GM21619 (cell line): Measurements from ENCODE around the gene LRP1B.
"Not testable (repeated sequence)": the region's sequence is repeated elsewhere in the genome, so short reads cannot be mapped to it uniquely, and the experiment has no call there.

Experiments
- ATAC-seq: cut with Tn5 transposase; IDR thresholded peaks from one replicate; pipeline ENCODE4 v1.9.1; 2021; ENCODE audit not compliant: unreplicated experiment

LRP1B gene

GRCh38 chr2:142104134-142104758 lies 26.6 kb downstream of the LRP1B start:
- no peak for ATAC-seq

GRCh38 chr2:142100970-142101369 lies 29.8 kb downstream of the LRP1B start:
- no peak for ATAC-seq

- ATAC-seq = no peak
Measured at GRCh38 chr2:142100139-142100873, 30.5 kb downstream of the LRP1B start.

- no peak for ATAC-seq
Measured at GRCh38 chr2:142097711-142098110, 33.1 kb downstream of the LRP1B start.

- ATAC-seq = no peak
Measured at GRCh38 chr2:142095647-142096046, 35.2 kb downstream of the LRP1B start.

GRCh38 chr2:142094233-142094632 lies 36.6 kb downstream of the LRP1B start:
- ATAC-seq = no peak

- no peak for ATAC-seq
Measured at GRCh38 chr2:142088058-142088568, 42.7 kb downstream of the LRP1B start.

GRCh38 chr2:142087585-142087984 lies 43.2 kb downstream of the LRP1B start:
- ATAC-seq = not testable (repeated sequence)

- ATAC-seq = no peak
Measured at GRCh38 chr2:142082368-142082767, 48.4 kb downstream of the LRP1B start.

- ATAC-seq = no peak
Measured at GRCh38 chr2:142076317-142076716, 54.5 kb downstream of the LRP1B start.

- no peak for ATAC-seq
Measured at GRCh38 chr2:142075826-142076225, 55.0 kb downstream of the LRP1B start.

GRCh38 chr2:142069251-142069888 lies 61.4 kb downstream of the LRP1B start:
- no peak for ATAC-seq

- ATAC-seq = no peak
Measured at GRCh38 chr2:142065700-142066099, 65.1 kb downstream of the LRP1B start.

- ATAC-seq = no peak
Measured at GRCh38 chr2:142065156-142065555, 65.7 kb downstream of the LRP1B start.

- ATAC-seq = no peak
Measured at GRCh38 chr2:142061733-142062132, 69.1 kb downstream of the LRP1B start.

GRCh38 chr2:142058149-142058548 lies 72.7 kb downstream of the LRP1B start:
- ATAC-seq = no peak

GRCh38 chr2:142056784-142057183 lies 74.0 kb downstream of the LRP1B start:
- no peak for ATAC-seq

GRCh38 chr2:142052220-142052863 lies 78.5 kb downstream of the LRP1B start:
- no peak for ATAC-seq

GRCh38 chr2:142048581-142048980 lies 82.2 kb downstream of the LRP1B start:
- ATAC-seq = no peak

- no peak for ATAC-seq
Measured at GRCh38 chr2:142045641-142046040, 85.2 kb downstream of the LRP1B start.

GRCh38 chr2:142044197-142044596 lies 86.6 kb downstream of the LRP1B start:
- ATAC-seq = no peak
